Stimulated activated CD8-positive, alpha-beta memory T cell treated with anti-CD3 and anti-CD28 coated beads, Interleukin-4, amount 100 ng/mL, for 24 hours (primary cell): ENCODE data around the gene SUPT6H.

Experiments used
- DNase-seq: peaks from one replicate; pipeline ENCODE4 v3.0.0-alpha.2; 2020; ENCODE audit warnings: low read depth

Gene SUPT6H

DNA sequence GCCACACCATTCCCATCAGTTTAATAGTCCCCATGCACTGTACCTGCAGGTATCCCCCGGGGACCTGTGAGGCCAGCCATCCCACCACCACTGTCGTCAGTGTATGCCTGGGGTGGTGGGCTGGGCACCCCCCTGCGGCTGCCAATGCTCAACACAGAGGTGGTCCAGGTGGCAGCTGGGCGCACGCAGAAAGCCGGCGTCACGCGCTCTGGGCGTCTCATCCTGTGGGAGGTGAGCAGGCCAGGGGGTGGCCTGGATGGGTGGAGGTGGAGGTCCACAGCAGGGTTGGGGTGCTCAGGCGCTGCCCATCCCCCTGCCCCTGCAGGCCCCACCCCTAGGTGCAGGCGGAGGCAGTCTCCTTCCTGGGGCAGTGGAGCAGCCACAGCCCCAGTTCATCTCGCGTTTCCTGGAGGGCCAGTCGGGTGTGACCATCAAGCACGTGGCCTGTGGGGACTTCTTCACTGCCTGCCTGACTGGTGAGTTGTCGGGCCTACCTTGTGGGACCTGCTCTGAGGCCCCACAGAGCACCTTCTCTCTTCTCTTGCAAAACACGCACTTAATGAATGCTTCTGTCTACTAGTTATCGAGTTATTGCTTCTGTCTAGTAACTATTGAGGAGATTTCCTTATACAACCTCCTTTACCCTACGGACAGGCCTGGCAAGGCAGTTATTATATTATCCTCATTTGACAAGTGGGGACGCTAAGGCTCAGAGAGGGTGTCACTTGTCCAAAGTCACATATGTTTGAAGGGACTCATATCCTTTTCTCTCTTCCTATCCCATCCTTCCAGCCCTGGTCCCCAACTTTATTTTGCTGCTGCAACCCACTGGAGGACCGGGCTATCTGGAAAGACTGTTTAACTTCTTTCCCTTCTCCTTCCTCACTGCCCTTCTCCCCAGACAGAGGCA lies 76.0 kb downstream of the SUPT6H start:
- DNase-seq = no peak

DNA sequence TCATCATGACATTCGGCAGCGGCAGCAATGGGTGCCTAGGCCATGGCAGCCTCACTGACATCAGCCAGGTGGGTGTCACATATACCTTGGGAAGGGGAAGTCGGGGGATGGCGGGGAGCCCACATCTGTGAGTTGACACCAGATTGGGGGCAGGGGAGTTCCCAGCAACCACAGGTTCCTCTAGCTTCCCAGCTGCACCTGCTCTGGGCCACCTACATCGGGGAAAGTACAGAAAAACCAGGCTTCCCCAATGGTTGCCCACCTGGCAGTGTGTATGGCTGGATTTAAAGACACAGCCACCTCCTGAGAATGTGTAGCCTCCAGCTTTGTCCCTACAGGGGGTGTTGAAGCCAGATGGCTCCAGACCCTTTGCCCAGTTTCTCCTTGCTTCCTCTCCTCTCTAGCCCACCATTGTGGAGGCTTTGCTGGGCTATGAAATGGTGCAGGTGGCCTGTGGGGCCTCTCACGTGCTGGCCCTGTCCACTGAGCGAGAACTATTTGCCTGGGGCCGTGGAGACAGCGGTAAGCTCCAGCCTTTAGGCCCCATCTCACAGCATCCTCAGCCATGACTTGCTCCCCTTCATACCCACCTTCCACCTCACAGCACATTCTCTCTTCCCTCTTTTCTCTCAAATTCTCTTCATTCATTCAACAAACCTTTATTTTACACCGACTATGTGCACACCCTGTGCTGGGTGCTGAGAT lies 76.8 kb downstream of the SUPT6H start:
- peak; percentile 50 for DNase-seq

GRCh38 chr17:28740406-28741357 lies 78.7 kb downstream of the SUPT6H start:
- DNase-seq = no peak

- no peak for DNase-seq
Observed at GRCh38 chr17:28741358-28742349, 79.6 kb downstream of the SUPT6H start.

- peak; percentile 80 for DNase-seq
Observed at GRCh38 chr17:28743243-28744103, 81.5 kb downstream of the SUPT6H start, which contains the start of gene TRAF4. Gene TRAF4 (plus strand): TSS chr17:28744011. CDS start chr17:28744113, 102 bp downstream.

GRCh38 chr17:28744104-28744971 lies 82.3 kb downstream of the SUPT6H start:
- DNase-seq = peak; percentile 62

GRCh38 chr17:28744972-28745785 lies 83.2 kb downstream of the SUPT6H start:
- no peak for DNase-seq

DNA sequence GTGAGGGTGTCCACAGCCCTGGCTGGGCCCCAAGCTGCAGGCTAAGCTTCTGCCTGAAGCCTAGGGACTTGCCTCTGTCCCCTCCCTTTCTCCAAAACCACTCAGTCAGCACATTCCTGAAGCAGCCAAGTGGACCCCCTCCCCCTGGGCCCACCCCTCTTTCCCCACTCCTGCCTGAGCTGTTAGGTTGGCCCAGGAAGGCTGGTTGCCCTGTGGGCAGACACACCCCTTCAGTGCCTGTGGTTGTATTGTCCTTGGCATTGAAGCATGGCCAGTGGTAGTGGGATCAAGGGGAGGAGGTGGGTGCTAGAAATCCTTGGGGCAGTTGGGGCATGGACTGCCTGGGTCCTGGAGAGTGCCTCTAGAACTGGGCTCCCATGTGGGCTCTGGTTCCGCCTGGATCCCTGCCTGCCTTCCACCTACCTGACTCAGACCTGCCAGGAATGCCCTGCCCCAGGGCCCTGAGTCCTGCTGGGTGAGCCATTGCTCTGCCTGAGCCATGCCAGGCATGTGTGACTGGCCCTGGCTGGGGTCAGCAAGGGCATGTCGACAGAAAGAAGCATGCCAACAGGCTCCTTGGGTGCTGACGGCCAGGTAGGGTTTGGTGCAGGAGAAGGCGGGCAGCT lies 83.9 kb downstream of the SUPT6H start:
- no peak for DNase-seq

DNA sequence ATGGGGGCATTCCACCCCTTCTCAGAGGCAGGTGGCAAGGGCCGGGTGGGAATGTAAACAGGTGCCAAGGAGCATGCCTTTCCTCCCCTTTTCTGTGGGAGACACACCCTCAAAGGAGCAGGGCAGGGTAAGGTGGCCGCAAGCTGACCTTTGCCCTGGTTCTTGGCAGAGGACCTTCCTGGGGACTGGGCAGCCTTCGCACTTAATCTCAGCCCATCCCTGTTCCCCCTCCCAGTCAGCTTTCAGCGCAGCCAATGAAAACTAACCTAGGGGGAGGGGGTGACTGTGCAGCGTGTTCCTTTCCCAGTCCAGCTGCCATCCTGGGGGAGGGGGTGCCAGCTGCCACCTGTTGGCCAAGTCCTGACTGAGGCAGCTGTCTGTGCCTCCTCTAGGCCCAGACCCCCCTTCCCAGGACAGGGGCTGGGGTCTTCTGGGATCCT lies 84.6 kb downstream of the SUPT6H start:
- DNase-seq = no peak

GRCh38 chr17:28747051-28747691 lies 85.2 kb downstream of the SUPT6H start:
- DNase-seq = no peak

- no peak for DNase-seq
Observed at GRCh38 chr17:28747801-28748750, 86.1 kb downstream of the SUPT6H start.

DNA sequence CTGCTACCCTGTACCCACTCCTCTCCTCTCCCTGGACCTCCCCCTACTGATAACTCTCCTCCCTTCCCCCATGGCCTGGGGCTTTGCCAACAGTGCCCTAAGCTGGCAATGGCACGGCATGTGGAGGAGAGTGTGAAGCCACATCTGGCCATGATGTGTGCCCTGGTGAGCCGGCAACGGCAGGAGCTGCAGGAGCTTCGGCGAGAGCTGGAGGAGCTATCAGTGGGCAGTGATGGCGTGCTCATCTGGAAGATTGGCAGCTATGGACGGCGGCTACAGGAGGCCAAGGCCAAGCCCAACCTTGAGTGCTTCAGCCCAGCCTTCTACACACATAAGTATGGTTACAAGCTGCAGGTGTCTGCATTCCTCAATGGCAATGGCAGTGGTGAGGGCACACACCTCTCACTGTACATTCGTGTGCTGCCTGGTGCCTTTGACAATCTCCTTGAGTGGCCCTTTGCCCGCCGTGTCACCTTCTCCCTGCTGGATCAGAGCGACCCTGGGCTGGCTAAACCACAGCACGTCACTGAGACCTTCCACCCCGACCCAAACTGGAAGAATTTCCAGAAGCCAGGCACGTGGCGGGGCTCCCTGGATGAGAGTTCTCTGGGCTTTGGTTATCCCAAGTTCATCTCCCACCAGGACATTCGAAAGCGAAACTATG lies 87.0 kb downstream of the SUPT6H start:
- DNase-seq = no peak

DNA sequence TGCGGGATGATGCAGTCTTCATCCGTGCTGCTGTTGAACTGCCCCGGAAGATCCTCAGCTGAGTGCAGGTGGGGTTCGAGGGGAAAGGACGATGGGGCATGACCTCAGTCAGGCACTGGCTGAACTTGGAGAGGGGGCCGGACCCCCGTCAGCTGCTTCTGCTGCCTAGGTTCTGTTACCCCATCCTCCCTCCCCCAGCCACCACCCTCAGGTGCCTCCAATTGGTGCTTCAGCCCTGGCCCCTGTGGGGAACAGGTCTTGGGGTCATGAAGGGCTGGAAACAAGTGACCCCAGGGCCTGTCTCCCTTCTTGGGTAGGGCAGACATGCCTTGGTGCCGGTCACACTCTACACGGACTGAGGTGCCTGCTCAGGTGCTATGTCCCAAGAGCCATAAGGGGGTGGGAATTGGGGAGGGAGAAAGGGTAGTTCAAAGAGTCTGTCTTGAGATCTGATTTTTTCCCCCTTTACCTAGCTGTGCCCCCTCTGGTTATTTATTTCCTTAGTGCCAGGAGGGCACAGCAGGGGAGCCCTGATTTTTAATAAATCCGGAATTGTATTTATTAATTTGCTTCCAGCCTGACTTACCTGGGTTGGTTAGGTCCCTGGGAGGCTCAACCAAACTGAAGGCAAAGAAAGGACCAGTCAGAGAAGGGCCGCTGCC lies 87.6 kb downstream of the SUPT6H start:
- DNase-seq = no peak
